MCF 10A (cell line): Measurements from ENCODE around the gene BBS10. TPM values are rescaled to one million over a fixed set of nuclear protein-coding genes. Genes with fewer than 3 reads are reported as not detected.

ENCODE experiments used
- BruUV-seq: library from RNA; stranded (reverse); fragments of 400-500 nt; replicated peaks from 2 replicates; lab custom pipeline; 2021; lab: Mats Ljungman, UMichigan
- CTCF ChIA-PET: fragments of 300-600 bp; sonication (Branson Sonifier 250); formaldehyde crosslinking; extraction: SDS; loops from one replicate; lab custom pipeline; 2021; ENCODE audit warnings: antibody characterized with exemption, inconsistent platforms; lab: Yijun Ruan, JAX
- POLR2A ChIA-PET: fragments of 300-600, 350-650 bp; sonication (Branson Sonifier 250); formaldehyde crosslinking; extraction: SDS; loops from one replicate; lab custom pipeline; 2020; ENCODE audit warnings: antibody characterized with exemption, inconsistent platforms; lab: Yijun Ruan, JAX
- DNase-seq: peaks from one replicate; pipeline ENCODE4 v3.0.0-alpha.2; 2018; ENCODE audit not compliant: unreplicated experiment
- H3K27ac Mint-ChIP-seq: one replicate; pipeline ENCODE4 v1.8.0; 2022; ENCODE audit warnings: mild to moderate bottlenecking, low read depth, mixed read lengths; ENCODE audit not compliant: unreplicated experiment
- H3K27me3 Mint-ChIP-seq: one replicate; pipeline ENCODE4 v1.8.0; 2022; ENCODE audit warnings: mixed read lengths; ENCODE audit not compliant: insufficient read depth, unreplicated experiment
- H3K36me3 Mint-ChIP-seq: one replicate; pipeline ENCODE4 v1.8.0; 2022; ENCODE audit warnings: mild to moderate bottlenecking, moderate library complexity, mixed read lengths; ENCODE audit not compliant: insufficient read depth, unreplicated experiment
- H3K4me1 Mint-ChIP-seq: one replicate; pipeline ENCODE4 v1.8.0; 2022; ENCODE audit warnings: mixed read lengths; ENCODE audit not compliant: insufficient read depth, unreplicated experiment
- H3K4me3 Mint-ChIP-seq: one replicate; pipeline ENCODE4 v1.8.0; 2022; ENCODE audit warnings: mild to moderate bottlenecking, moderate library complexity, mixed read lengths; ENCODE audit not compliant: unreplicated experiment
- H3K9me3 Mint-ChIP-seq: one replicate; pipeline ENCODE4 v1.8.0; 2022; ENCODE audit warnings: mixed read lengths; ENCODE audit not compliant: unreplicated experiment
- intact Hi-C: fragments of 100-400 bp; cut with micrococcal nuclease; formaldehyde crosslinking; loops from 2 replicates; pipeline ENCODE4 v1.14.1; 2022
- total RNA-seq: library from RNA; stranded (reverse); gene quantifications from 2 replicates; pipeline ENCODE4 v1.2.3, GENCODE V29; 2022
- TF ChIP-seq, protein P1 (sequence below): fragments of 200-600 bp; IDR thresholded peaks from one replicate; pipeline ENCODE4 v1.8.0; 2022; ENCODE audit warnings: antibody characterized with exemption, mild to moderate bottlenecking; ENCODE audit not compliant: unreplicated experiment

BBS10 gene
- total RNA-seq, 1 experiment from 2014 or later = 5.9 TPM

GRCh38 chr12:76375939-76376338, 27.7 kb upstream of the BBS10 start:
- TF ChIP-seq, protein P1, sequence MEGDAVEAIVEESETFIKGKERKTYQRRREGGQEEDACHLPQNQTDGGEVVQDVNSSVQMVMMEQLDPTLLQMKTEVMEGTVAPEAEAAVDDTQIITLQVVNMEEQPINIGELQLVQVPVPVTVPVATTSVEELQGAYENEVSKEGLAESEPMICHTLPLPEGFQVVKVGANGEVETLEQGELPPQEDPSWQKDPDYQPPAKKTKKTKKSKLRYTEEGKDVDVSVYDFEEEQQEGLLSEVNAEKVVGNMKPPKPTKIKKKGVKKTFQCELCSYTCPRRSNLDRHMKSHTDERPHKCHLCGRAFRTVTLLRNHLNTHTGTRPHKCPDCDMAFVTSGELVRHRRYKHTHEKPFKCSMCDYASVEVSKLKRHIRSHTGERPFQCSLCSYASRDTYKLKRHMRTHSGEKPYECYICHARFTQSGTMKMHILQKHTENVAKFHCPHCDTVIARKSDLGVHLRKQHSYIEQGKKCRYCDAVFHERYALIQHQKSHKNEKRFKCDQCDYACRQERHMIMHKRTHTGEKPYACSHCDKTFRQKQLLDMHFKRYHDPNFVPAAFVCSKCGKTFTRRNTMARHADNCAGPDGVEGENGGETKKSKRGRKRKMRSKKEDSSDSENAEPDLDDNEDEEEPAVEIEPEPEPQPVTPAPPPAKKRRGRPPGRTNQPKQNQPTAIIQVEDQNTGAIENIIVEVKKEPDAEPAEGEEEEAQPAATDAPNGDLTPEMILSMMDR = no peak
- no TSS peak for BruUV-seq
- intact Hi-C loops = no loop called here
- Mint-ChIP-seq H3K27me3 (no peaks in the 10 kb centered on the region), H3K4me3 (no peak overlapping the region), H3K27ac (no peak overlapping the region), H3K9me3 (no peaks in the 10 kb centered on the region), H3K36me3 (peaks cover 42% of the 10 kb centered on the region), H3K4me1 (no peaks in the 10 kb centered on the region)
- DNase-seq = no peak
- ChIA-PET CTCF (interaction anchor here (0.7 to 1.1 kb wide), 3 partner anchors 9 to 98 kb away, joined by 3 to 4 read pairs (median 3); no protein-coding TSS in a partner anchor), POLR2A (interaction anchor here (0.7 to 1.4 kb wide), 2 partner anchors 11 to 183 kb away, joined by 3 read pairs; partner anchors contain the start of gene OSBPL8)

DNA sequence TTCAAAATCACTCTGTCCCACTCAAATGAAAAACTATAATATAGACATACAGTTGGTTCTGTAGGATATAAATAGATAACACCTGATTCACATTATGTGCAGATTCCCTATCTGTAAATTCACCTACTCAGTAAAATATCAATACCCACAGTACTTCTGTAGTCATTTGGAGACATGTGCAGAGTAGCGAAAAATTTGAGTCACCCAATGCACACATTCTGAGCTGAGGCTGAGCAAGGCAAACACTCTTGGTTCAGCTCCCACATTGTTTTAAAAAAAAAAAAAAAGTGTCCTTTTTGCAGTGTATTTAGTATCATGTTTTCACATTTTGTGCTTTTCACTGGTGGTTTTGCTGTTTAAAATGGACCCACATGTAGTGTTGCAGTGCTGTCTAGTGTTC, 27.3 kb upstream of the BBS10 start:
- intact Hi-C loops = no loop called here
- BruUV-seq = no TSS peak
- POLR2A ChIA-PET = no interaction called here
- no peak overlapping the region for H3K27ac Mint-ChIP-seq
- TF ChIP-seq, protein P1 = no peak
- no peak for DNase-seq
- no peak overlapping the region for H3K4me3 Mint-ChIP-seq
- CTCF ChIA-PET = interaction anchor here (0.7 to 1.1 kb wide), 3 partner anchors 9 to 97 kb away, joined by 3 to 4 read pairs (median 3); no protein-coding TSS in a partner anchor
- H3K36me3 Mint-ChIP-seq = peaks cover 44% of the 10 kb centered on the region
- H3K4me1 Mint-ChIP-seq = no peaks in the 10 kb centered on the region
- no peaks in the 10 kb centered on the region for H3K9me3 Mint-ChIP-seq
- H3K27me3 Mint-ChIP-seq = no peaks in the 10 kb centered on the region

- DNase-seq = no peak
- Mint-ChIP-seq H3K4me1 (no peaks in the 10 kb centered on the region), H3K27me3 (no peaks in the 10 kb centered on the region), H3K9me3 (no peaks in the 10 kb centered on the region), H3K36me3 (peaks cover 52% of the 10 kb centered on the region), H3K4me3 (no peak overlapping the region), H3K27ac (no peak overlapping the region)
- intact Hi-C loops = no loop called here
- BruUV-seq = no TSS peak
- TF ChIP-seq, protein P1 = no peak
- ChIA-PET POLR2A (no interaction called here), CTCF (no interaction called here)
Measured at GRCh38 chr12:76374386-76375020, 26.3 kb upstream of the BBS10 start.

DNA sequence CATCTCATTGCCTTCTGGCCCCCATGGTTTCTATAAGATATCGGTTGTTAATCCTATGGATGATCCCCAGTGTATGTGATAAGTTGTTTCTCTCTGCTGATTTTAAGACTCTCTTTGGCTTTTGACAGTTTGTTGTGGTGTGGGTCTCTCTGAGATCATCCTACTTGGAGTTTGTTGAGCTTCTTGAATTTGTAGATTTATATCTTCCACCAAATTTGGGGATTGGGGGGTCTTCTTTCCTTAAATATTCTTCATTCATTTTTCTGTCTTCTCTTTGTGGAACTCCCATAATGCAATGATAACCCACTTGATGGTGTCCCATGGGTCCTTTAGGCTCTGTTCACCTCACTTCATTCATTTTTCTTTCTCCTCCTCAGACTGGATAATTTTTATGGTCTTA, 20.0 kb upstream of the BBS10 start:
- Mint-ChIP-seq H3K9me3 (peaks cover 8% of the 10 kb centered on the region), H3K4me3 (no peak overlapping the region), H3K27ac (no peak overlapping the region), H3K27me3 (no peaks in the 10 kb centered on the region), H3K4me1 (no peaks in the 10 kb centered on the region), H3K36me3 (peaks cover 64% of the 10 kb centered on the region)
- intact Hi-C loops = no loop called here
- TF ChIP-seq, protein P1 = no peak
- POLR2A ChIA-PET = interaction anchor here (0.6 to 1.2 kb wide), 4 partner anchors 11 to 206 kb away, joined by 3 to 5 read pairs (median 4); partner anchors contain the start of gene BBS10
- CTCF ChIA-PET = no interaction called here
- DNase-seq = no peak
- no TSS peak for BruUV-seq
